HepG2 (cell line): ENCODE data around the gene UBTD1. TPM values are rescaled to one million over a fixed set of nuclear protein-coding genes. Genes with fewer than 3 reads are reported as not detected.

Experiments
- CBFB ChIP-seq: sonication (generic); formaldehyde crosslinking; IDR thresholded peaks from 2 replicates; pipeline ENCODE4 v1.4.0; 2020; ENCODE audit warnings: missing genetic modification reagents
- DBP ChIP-seq: sonication (generic); formaldehyde crosslinking; IDR thresholded peaks from 2 replicates; pipeline ENCODE4 v1.4.0; 2020; ENCODE audit warnings: missing genetic modification reagents; ENCODE audit errors: not compliant biosample characterization
- DZIP1 ChIP-seq: sonication (generic); formaldehyde crosslinking; IDR thresholded peaks from 2 replicates; pipeline ENCODE4 v1.5.0; 2020; ENCODE audit warnings: mild to moderate bottlenecking, missing genetic modification reagents
- GTF3A ChIP-seq: sonication (generic); formaldehyde crosslinking; conservative IDR thresholded peaks from 2 replicates; pipeline ENCODE4 v1.4.0; 2020; ENCODE audit warnings: mild to moderate bottlenecking, missing genetic modification reagents
- HMGA1 ChIP-seq: sonication (generic); formaldehyde crosslinking; conservative IDR thresholded peaks from 2 replicates; pipeline ENCODE4 v1.4.0; 2020; ENCODE audit warnings: missing genetic modification reagents
- HNF4G ChIP-seq, 2 experiments: sonication (generic) in 1 of 2; formaldehyde crosslinking in 1 of 2; IDR thresholded peaks; 2 replicates each; pipeline versions ENCODE4 v1.4.0 to v1.6.1; 2011 to 2020; ENCODE audit warnings: borderline replicate concordance in 2 of 2, low read depth in 2 of 2, mild to moderate bottlenecking in 2 of 2, low read length in 1 of 2, missing genetic modification reagents in 1 of 2, moderate library complexity in 1 of 2
- KMT2A ChIP-seq: sonication (generic); formaldehyde crosslinking; IDR thresholded peaks from 2 replicates; pipeline ENCODE4 v1.4.0; 2020; ENCODE audit warnings: missing genetic modification reagents
- SNAPC5 ChIP-seq: sonication (generic); formaldehyde crosslinking; IDR thresholded peaks from 2 replicates; pipeline ENCODE4 v1.8.1; 2023; ENCODE audit warnings: mild to moderate bottlenecking, missing genetic modification reagents, borderline replicate concordance
- SYNCRIP ChIP-seq: fragments of 200-400 bp; formaldehyde crosslinking; IDR thresholded peaks from 2 replicates; pipeline ENCODE4 v1.6.1; 2018; ENCODE audit warnings: mild to moderate bottlenecking, low read depth, low read length; ENCODE audit not compliant: insufficient read depth
- ZBTB25 ChIP-seq: IDR thresholded peaks from 2 replicates; pipeline ENCODE4 v1.6.1; 2018; ENCODE audit warnings: missing genetic modification reagents
- ZNF138 ChIP-seq: sonication (generic); formaldehyde crosslinking; IDR thresholded peaks from 2 replicates; pipeline ENCODE4 v1.5.0; 2020; ENCODE audit warnings: mild to moderate bottlenecking, low read depth, missing genetic modification reagents
- ZNF329 ChIP-seq: sonication (generic); formaldehyde crosslinking; IDR thresholded peaks from 2 replicates; pipeline ENCODE4 v1.9.0; 2021; ENCODE audit warnings: low read depth, mild to moderate bottlenecking, missing genetic modification reagents
- ZNF761 ChIP-seq: sonication (generic); formaldehyde crosslinking; conservative IDR thresholded peaks from 2 replicates; pipeline ENCODE4 v1.4.0; 2020; ENCODE audit warnings: mild to moderate bottlenecking, missing genetic modification reagents
- ZNF775 ChIP-seq: sonication (generic); formaldehyde crosslinking; IDR thresholded peaks from 2 replicates; pipeline ENCODE4 v1.4.0; 2020; ENCODE audit warnings: missing genetic modification reagents, mild to moderate bottlenecking, moderate library complexity, borderline replicate concordance
- polyA plus RNA-seq, 8 experiments: library from polyadenylated mRNA; depleted of rRNA in 3 of 8; stranded (reverse) in 7 of 8; unstranded in 1 of 8; fragments of >200 nt; fragmentation: Illumina TruSeq in 4 of 8; extraction: Trizol in 4 of 8; gene quantifications; 2 replicates each; pipeline versions ENCODE4 v1.2.1 to v1.2.3, GENCODE V29; 2011 to 2016; ENCODE audit warnings: low read depth in 4 of 8, missing spikeins in 1 of 8, mixed read lengths in 1 of 8; ENCODE audit not compliant: insufficient read depth in 1 of 8
- total RNA-seq, 5 experiments: library from RNA; depleted of rRNA; stranded (reverse); fragments of >200 nt; fragmentation: Illumina TruSeq; extraction: Trizol; gene quantifications; 2 replicates each; pipeline ENCODE4 v1.2.3, GENCODE V29; 2016; ENCODE audit warnings: low read depth in 1 of 5
- TF ChIP-seq, protein P1 (sequence below): sonication (generic); formaldehyde crosslinking; IDR thresholded peaks from 2 replicates; pipeline ENCODE4 v1.4.0; 2020; ENCODE audit warnings: mild to moderate bottlenecking, missing genetic modification reagents, borderline replicate concordance
- TF ChIP-seq, protein P2 (sequence below): sonication (generic); formaldehyde crosslinking; IDR thresholded peaks from 2 replicates; pipeline ENCODE4 v1.5.0; 2020; ENCODE audit warnings: mild to moderate bottlenecking, missing genetic modification reagents

UBTD1 gene
- total and polyA plus RNA-seq, 2 of the 13 experiments (the other 11 are each of a cell fraction or from before 2014, with no cell fraction given), result 7.9 to 10.0 TPM

GRCh38 chr10:97498076-97498840, 466 bp upstream of the UBTD1 start, which contains the start of gene MMS19 (continued):
- TF ChIP-seq SNAPC5 (CRISPR knock-in tag), result no peak
- TF ChIP-seq, protein P1, sequence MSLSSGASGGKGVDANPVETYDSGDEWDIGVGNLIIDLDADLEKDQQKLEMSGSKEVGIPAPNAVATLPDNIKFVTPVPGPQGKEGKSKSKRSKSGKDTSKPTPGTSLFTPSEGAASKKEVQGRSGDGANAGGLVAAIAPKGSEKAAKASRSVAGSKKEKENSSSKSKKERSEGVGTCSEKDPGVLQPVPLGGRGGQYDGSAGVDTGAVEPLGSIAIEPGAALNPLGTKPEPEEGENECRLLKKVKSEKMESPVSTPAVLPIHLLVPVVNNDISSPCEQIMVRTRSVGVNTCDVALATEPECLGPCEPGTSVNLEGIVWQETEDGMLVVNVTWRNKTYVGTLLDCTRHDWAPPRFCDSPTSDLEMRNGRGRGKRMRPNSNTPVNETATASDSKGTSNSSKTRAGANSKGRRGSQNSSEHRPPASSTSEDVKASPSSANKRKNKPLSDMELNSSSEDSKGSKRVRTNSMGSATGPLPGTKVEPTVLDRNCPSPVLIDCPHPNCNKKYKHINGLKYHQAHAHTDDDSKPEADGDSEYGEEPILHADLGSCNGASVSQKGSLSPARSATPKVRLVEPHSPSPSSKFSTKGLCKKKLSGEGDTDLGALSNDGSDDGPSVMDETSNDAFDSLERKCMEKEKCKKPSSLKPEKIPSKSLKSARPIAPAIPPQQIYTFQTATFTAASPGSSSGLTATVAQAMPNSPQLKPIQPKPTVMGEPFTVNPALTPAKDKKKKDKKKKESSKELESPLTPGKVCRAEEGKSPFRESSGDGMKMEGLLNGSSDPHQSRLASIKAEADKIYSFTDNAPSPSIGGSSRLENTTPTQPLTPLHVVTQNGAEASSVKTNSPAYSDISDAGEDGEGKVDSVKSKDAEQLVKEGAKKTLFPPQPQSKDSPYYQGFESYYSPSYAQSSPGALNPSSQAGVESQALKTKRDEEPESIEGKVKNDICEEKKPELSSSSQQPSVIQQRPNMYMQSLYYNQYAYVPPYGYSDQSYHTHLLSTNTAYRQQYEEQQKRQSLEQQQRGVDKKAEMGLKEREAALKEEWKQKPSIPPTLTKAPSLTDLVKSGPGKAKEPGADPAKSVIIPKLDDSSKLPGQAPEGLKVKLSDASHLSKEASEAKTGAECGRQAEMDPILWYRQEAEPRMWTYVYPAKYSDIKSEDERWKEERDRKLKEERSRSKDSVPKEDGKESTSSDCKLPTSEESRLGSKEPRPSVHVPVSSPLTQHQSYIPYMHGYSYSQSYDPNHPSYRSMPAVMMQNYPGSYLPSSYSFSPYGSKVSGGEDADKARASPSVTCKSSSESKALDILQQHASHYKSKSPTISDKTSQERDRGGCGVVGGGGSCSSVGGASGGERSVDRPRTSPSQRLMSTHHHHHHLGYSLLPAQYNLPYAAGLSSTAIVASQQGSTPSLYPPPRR (CRISPR knock-in tag), result 0 out of 2 replicates have a peak, but pooled peaks have one; percentile 33
- no peak for TF ChIP-seq ZNF775 (CRISPR knock-in tag)
- TF ChIP-seq, protein P2, sequence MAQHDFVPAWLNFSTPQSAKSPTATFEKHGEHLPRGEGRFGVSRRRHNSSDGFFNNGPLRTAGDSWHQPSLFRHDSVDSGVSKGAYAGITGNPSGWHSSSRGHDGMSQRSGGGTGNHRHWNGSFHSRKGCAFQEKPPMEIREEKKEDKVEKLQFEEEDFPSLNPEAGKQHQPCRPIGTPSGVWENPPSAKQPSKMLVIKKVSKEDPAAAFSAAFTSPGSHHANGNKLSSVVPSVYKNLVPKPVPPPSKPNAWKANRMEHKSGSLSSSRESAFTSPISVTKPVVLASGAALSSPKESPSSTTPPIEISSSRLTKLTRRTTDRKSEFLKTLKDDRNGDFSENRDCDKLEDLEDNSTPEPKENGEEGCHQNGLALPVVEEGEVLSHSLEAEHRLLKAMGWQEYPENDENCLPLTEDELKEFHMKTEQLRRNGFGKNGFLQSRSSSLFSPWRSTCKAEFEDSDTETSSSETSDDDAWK (CRISPR knock-in tag), result no peak
- TF ChIP-seq KMT2A, result 0 out of 2 replicates have a peak, but pooled peaks have one; percentile 8
- 0 out of 2 replicates have a peak, but pooled peaks have one; percentile 70 for TF ChIP-seq ZNF761 (CRISPR knock-in tag)
- TF ChIP-seq CBFB, result peak; percentile 34; the same call in 1 of the 2 replicates
- TF ChIP-seq GTF3A (CRISPR knock-in tag), result 0 out of 2 replicates have a peak, but pooled peaks have one; percentile 54
- TF ChIP-seq ZNF329 (CRISPR knock-in tag), result peak; percentile 14
- TF ChIP-seq ZBTB25, result 0 out of 2 replicates have a peak, but pooled peaks have one; percentile 31
- TF ChIP-seq DZIP1, result no peak
- TF ChIP-seq DBP (CRISPR knock-in tag), result no peak
- no peak for TF ChIP-seq SYNCRIP
- 0 out of 2 replicates have a peak, but pooled peaks have one; percentile 15 for TF ChIP-seq ZNF138 (CRISPR knock-in tag)
- no peak for TF ChIP-seq HMGA1 (CRISPR knock-in tag)
- no peak for TF ChIP-seq HNF4G (IDR thresholded peaks at IDR 0.05; ENCODE audit: borderline replicate concordance, low read depth, low read length)
- no peak for TF ChIP-seq HNF4G (CRISPR knock-in tag; IDR thresholded peaks at IDR 0.05; ENCODE audit: borderline replicate concordance, low read depth)
